CD4-positive, alpha-beta T cell treated with Interleukin-1 beta for 1 hour (primary cell): Measurements from ENCODE around the gene TUBGCP2.
"Not testable (repeated sequence)": the region's sequence is repeated elsewhere in the genome, so short reads cannot be mapped to it uniquely, and the experiment has no call there.

Experiments
- DNase-seq, 2 donors: peaks; one replicate each; pipeline ENCODE4 v3.0.0-alpha.2; 2020 to 2022

Gene TUBGCP2

DNA sequence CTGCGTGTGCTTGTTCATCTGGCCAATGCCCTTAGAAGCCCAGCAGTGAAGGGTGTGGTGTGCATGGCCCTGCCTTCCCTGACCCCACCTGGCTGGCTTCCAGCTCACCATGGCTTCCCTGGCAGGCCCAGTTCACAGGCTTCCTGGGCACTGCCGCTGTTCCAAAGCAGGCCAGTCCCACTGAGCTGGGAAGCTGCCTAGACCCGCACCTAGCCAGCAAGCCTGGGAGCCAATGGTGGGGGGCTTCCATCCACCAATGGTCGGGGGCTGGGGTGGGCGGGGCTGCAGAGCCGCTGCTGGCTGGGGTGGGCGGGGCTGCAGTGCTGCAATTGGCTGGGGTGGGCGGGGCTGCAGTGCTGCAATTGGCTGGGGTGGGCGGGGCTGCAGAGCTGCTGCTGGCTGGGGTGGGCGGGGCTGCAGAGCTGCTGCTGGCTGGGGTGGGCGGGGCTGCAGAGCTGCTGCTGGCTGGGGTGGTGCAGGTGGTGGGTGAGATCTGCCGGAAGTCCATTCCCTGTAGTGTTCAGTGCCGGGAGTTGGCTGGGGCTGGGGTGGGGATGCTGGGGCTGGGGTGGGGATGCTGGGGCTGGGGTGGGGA, 15.6 kb upstream of the TUBGCP2 start:
- DNase-seq, result peak; percentile 73 to 78

GRCh38 chr10:133322064-133322709, 13.5 kb upstream of the TUBGCP2 start:
- not testable (repeated sequence) for DNase-seq

- not testable (repeated sequence) for DNase-seq
Measured at GRCh38 chr10:133320852-133321422, 12.3 kb upstream of the TUBGCP2 start.

DNA sequence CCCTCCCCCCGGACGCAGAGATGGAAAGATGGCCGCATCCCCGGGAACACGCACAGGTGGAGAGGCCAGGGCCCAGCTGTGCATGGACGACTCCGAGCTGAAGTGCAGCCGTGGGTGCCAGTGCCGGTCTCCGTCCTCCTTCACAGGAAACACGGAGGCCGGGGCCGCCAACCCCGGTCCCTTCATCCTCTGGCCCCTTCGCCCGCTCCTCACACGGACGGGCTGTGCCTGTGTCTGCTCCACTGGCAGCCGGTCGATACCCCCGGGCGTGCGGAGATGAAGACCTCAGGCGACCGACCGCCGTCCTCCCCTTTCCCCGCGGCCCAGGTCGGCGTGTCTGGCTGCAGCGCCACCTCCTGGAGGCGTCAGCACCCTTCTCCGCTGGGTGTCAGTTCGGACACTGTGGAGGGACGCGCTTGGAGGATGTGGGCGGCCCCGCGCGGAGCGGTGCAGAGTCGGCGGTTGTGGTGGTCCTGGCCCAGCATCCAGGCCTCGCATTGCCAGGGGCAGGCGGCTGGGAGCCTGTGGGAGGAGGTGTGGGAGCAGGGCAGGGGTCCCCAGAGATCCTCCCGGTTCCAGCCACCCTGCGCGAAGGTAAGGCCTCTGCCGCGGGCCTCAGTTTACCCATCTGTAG, 9.9 kb upstream of the TUBGCP2 start:
- DNase-seq, result peak; percentile 74 to 77

- DNase-seq, result no peak
Measured at GRCh38 chr10:133316732-133317131, 8.1 kb upstream of the TUBGCP2 start.

DNA sequence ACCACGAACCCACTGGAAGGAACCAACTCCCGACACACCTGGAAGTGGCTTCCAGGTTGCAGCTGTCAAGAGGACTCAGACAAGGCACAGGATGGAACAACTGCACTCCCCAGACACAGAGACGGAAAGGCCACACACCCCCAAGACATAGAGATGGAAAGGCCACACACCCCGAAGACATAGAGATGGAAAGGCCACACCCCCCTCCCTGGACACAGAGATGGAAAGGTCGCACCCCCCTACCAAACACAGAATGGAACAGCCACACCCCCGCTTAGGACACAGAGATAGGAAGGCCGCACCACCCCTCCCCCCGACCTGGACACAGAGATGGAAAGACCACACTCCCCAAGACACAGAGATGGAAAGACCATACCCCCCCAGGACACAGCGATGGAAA, 7.6 kb upstream of the TUBGCP2 start:
- DNase-seq, result no peak

DNA sequence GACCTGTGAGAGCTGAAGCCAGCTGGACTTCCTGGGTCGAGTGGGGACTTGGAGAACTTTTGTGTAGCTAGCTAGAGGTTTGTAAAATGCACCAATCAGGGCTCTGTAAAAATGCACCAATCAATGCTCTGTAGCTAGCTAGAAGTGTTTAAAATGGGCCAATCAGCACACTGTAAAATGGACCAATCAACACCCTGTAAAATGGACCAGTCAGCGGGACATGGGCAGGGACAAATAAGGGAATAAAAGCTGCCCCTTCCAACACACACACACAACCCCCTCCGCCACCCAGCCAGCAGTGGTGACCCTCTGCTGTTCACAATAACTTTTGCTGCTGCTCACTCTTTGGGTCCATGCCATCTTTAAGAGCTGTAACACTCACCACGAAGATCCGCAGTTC, 7.2 kb upstream of the TUBGCP2 start:
- no peak for DNase-seq

DNA sequence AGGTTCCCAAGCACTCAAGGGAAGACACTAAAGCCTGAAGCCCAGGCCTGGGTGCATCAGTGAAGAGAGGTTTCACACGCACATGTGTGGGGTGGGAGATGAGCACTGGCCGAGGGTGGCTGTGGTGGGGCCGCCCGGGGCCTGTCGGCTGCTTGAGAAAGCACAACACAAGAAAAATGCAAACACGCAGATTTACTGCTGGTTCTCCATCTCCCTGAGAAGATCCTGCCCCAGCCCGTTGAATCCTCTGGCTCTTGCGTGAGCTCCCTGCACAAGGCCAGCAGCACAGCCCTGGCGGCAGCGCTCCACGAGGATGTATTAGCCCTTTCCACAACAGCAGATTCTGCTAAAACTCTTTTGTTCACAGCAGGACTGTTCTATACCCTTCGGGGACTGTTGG, 6.2 kb upstream of the TUBGCP2 start:
- DNase-seq, result no peak

DNA sequence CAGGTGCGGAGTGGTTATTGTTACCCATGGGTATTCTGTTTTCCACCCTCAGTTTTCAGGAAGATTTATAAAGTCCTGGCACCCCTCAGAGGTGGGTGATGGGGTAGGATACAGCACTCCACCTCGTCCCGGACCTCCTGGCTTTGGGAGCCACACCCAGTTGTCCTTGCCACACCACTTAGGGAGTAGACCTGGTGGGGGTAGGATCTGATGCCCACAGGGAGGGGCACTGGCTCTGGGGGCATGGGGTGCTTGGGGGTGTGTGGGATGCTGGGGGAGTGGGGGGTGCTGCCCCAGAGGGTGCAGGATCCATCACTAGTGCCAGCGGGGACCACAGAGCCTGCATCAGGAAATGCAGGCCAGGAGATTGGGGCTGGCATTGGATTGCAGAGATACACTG, 4.5 kb upstream of the TUBGCP2 start:
- DNase-seq, result no peak

- DNase-seq, result no peak
Measured at GRCh38 chr10:133312769-133313145, 4.1 kb upstream of the TUBGCP2 start.

DNA sequence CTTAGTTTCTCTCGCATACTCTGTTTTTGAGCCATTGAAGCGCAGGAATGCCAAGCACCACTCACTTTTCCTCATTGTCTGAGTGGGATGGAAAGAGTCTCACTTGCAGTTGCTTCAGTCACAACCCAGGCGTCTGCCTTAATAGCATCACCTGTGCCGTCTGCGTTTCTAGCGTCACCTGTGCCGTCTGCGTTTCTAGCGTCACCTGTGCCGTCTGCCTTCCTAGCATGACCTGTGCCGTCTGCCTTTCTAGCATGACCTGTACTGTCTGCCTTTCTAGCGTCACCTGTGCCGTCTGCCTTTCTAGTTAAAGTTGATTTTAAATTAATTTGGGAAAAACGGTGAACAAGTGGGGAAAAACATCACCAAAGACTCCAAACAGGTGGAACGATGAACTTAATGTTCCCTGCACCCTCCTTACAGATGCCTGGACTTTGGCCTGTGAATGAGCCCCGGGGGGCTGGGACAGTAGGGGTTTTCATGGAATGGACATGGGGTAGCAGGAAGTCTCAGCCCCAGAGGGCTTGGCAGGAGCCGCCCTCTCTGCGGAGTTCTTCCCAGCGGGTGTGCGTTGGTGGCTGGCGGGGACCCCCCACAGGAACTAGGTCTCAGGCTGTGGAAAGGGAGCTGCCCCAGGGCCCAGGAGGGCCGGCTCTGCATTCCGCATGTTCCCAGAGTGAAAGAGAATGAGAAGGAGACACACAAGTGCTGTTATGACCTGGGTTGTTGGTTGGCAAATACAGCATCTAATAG, 3.5 kb upstream of the TUBGCP2 start:
- no peak for DNase-seq

DNA sequence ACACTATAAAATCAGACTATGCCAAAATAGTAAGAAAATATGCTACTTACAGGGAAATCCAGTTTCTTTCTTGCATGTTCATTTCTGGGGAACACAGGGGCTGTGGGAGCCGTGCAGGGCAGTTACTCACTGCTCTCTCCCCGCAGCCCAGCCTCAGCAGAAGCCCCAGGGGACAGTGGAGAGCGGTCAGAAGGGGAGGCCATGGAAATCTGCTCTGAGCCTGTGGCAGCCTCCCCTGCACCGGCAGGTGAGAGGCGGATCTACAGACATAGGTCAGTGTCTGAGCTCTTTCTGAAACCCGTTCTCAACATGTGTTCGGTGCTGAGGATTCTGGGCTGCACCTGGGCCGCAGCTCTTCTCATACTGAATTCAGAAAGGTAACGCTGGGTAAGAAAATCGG, 2.9 kb upstream of the TUBGCP2 start:
- DNase-seq, result no peak

DNA sequence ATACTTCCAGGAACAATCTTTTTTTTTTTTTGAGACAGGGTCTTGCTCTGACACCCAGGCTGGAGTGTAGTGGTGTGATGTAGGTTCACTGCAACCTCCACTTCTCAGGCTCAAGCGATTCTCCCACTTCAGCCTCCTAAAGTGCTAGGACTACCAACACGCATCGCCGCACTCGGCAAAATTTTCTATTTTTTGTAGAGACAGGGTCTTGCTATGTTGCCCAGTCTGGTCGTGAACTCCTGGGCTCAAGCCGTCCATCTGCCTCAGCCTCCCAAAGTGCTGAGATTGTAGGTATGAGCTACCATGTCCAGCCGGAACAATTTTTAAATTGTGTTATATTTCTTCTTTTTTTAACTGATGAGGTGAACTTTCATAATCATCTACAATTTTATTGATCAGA, 2.1 kb upstream of the TUBGCP2 start:
- DNase-seq, result no peak

DNA sequence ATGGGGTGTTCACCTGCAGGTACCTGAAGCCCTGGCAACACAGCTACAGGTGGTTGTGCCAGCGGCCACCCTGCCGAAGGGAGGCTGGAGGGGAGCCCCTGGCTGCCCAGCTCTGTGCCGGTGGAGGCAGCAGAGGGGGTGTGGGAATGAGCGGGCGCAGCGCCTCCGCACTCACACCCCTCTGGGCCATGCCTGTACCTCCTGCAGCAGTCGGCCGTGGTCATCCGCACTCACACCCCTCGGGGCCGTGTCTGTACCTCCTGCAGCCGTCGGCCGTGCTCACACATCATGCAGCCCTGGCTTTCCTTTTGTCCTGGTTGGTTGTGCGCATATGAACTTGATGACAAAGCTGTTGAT, 1.7 kb upstream of the TUBGCP2 start:
- DNase-seq, result no peak

DNA sequence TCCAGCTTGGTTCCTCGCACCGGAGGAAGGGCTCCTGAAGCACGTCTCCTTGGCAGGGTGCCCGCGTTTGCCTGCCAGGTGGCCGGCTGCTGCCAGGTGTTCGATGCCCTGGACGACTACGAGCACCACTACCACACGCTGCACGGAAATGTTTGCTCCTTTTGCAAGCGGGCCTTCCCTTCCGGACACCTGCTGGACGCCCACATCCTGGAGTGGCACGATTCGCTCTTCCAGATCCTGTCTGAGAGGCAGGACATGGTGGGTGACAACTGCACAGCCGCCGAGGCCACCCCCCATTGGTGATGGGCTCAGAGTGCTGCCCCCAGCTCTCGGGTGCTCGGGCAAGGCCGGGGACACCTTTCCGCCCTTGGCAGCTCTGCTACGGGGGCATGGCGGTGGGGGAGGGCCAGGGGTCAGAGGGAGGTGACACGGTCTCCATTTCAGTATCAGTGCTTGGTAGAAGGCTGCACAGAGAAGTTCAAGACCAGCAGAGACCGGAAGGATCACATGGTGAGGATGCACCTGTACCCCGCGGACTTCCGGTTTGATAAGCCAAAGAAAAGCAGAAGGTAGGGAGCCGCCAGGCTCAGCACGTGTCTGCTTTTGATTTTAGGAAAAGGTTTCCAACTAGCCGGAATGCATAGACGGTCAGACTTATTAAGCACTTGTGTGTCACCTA, 1.2 kb upstream of the TUBGCP2 start:
- no peak for DNase-seq

DNA sequence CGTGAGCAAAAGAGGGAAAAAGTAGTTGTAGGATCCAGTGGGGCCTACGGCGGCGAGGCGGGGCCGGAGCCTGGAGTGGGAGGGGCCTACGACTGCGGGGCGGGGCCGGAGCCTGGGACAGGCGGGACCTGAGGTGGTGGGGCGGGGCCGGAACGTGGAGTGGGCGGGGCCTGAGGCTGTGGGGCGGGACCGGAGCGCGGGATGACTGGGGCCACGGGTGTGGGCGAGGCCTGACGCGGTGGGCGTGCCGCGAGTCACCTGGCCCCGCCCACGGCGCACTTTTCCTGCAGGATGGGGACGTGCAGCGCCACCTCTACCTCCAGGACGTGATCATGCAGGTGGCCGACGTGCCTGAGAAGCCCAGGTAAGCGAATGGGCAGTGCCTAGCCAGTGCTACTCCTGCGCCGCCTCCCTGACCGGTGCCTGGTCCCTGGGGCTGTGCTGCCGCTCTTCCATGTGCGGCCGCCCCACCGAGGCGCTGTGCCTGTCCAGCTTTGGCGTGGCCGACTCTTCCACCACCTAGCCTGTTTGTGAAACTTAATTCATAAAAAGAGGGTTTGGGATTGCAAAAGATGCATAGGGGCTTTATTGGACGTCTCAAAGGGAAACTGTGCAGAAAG, 538 bp upstream of the TUBGCP2 start:
- peak; percentile 85 to 92 for DNase-seq

GRCh38 chr10:133307776-133308420, 774 bp downstream of the TUBGCP2 start:
- peak; percentile 85 to 91 for DNase-seq

DNA sequence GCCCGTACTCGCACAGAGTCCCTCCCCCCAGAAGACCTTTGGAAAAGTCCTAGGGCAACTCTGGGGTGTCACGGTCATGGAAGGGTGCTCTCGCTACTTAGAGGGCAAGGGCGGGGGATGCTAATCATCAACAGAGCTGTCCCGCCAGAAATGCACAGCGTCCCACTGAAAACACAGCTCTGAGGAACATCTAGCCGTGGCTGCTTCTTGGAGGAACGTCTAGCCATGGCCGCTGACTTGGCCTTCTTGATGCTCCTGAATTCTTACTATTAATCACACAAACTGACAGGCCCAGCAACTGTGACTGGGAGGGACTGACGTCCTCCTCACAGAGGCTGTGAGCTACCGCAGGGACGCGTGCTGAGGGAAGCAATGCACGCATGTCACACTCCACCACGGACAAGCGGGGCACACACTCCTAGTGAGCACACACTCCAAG, 1.7 kb downstream of the TUBGCP2 start:
- DNase-seq, result no peak

DNA sequence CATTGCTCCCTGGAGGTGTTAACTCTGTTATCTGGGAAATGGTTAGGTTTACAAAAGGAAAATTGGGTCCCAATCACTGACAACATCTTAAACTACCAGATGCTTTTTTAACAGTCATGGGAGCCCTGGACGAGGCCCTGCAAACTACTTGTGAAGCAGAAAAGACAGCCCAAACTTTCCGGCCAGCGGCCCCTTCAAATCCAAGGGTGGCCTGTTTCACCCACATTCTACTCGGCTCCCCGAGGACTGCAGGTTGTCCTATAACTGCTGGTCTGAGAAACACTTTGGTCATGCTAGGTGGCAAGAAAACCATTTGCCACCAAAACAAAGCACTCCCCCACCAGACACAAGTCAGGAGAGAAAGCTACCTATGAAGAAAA, 2.6 kb downstream of the TUBGCP2 start:
- no peak for DNase-seq

GRCh38 chr10:133303206-133303605, 5.5 kb downstream of the TUBGCP2 start:
- no peak for DNase-seq

- DNase-seq, result no peak
Measured at GRCh38 chr10:133302230-133302629, 6.4 kb downstream of the TUBGCP2 start.

GRCh38 chr10:133299738-133300137, 8.9 kb downstream of the TUBGCP2 start:
- DNase-seq, result no peak
